Ovary (tissue), 9 donors: ENCODE measurements around the gene SRGN. TPM values are rescaled to one million over a fixed set of nuclear protein-coding genes. Genes with fewer than 3 reads are reported as not detected.

Experiments used
- DNase-seq, 5 donors: peaks; one replicate each; pipeline ENCODE4 v3.0.0-alpha.2; 2019 to 2020
- H3K27ac ChIP-seq, 2 donors: fragments of 200-600 bp; one replicate each; pipeline versions ENCODE4 v1.5.1 to v1.8.0; 2019 to 2022
- H3K27me3 ChIP-seq: fragments of 200-600 bp; one replicate; pipeline ENCODE4 v1.8.0; 2022
- H3K36me3 ChIP-seq: fragments of 200-600 bp; sonication (generic); one replicate; pipeline ENCODE4 v1.5.1; 2019
- H3K4me1 ChIP-seq: one replicate; pipeline ENCODE4 v1.8.1; 2013; ENCODE audit warnings: mild to moderate bottlenecking, moderate library complexity; ENCODE audit not compliant: insufficient read depth
- H3K4me3 ChIP-seq: fragments of 200-600 bp; sonication (generic); one replicate; pipeline ENCODE4 v1.5.1; 2017
- H3K9me3 ChIP-seq, 2 donors: fragments of 200-600 bp in 1 of 2; sonication (generic) in 1 of 2; one replicate each; pipeline versions ENCODE4 v1.5.1 to v1.8.1; 2013 to 2019; ENCODE audit warnings: mild to moderate bottlenecking in 1 of 2, moderate library complexity in 1 of 2
- CTCF ChIP-seq, 3 donors: fragments of 450-650 bp in 2 of 3; fragments of 200-600 bp in 1 of 3; IDR thresholded peaks; one replicate each; pipeline versions ENCODE4 v1.5.1 to v1.8.0; 2016 to 2022; ENCODE audit warnings: antibody characterized with exemption in 3 of 3, mild to moderate bottlenecking in 1 of 3
- EP300 ChIP-seq: sonication (generic); formaldehyde crosslinking; IDR thresholded peaks from one replicate; pipeline ENCODE4 v1.6.1; 2017; ENCODE audit warnings: antibody characterized with exemption
- POLR2A ChIP-seq: fragments of 450-650 bp; IDR thresholded peaks from one replicate; pipeline ENCODE4 v1.6.1; 2017; ENCODE audit warnings: antibody characterized with exemption, mild to moderate bottlenecking, moderate library complexity
- WGBS, 3 donors: extraction: QIAGEN DNeasy Blood & Tissue Kit in 1 of 3; methylation state at CpG; one replicate each; pipeline versions ENCODE4 v1.1.5 to v1.1.7; 2013 to 2017; 5-methylcytosine and 5-hydroxymethylcytosine counted together
- intact Hi-C, 4 donors: fragments of 100-400 bp; cut with DNase I; formaldehyde crosslinking; loops; one replicate each; pipeline versions ENCODE4 v1.11.0 to v1.15.1; 2022 to 2023
- polyA plus RNA-seq, 2 donors: library from polyadenylated mRNA; stranded (reverse); fragments of 200-250 nt in 1 of 2; fragments of 350-450 nt in 1 of 2; fragmentation: Illumina TruSeq in 1 of 2; extraction: RNeasy Lipid Tissue Mini Kit (QIAGEN cat#74804) in 1 of 2; gene quantifications; one replicate each; pipeline ENCODE4 v1.2.3, GENCODE V29; 2013 to 2014
- total RNA-seq, 7 donors: library from RNA; depleted of rRNA in 2 of 7; stranded (reverse); fragments of >200 nt in 2 of 7; fragmentation: NEBNext Ultra II Directional in 3 of 7; extraction: Animal tissue kit (Norgen Biotek cat#: 25700) in 3 of 7; gene quantifications; one replicate each; pipeline versions ENCODE4 v1.1.0 to v1.2.4, GENCODE V29; 2016 to 2023
- donor health status: DM: no; HTN: no; CAD: no; lungs with moderate emphysema.
- donor health status: DM: no; HTN: no; CAD: no.
- donor health status: Bipolar disorder and iron deficiency.
- donor health status: DM: yes; HTN: yes; CAD: no.
- donor health status: DM: no; HTN: no; CAD: no.
- donor health status: DM: yes; HTN: yes; CAD: no.

The SRGN gene
- total and polyA plus RNA-seq, 9 donors, result 22.0 to 107 (median 39.5) TPM

GRCh38 chr10:69049566-69049961 is 38.3 kb upstream of the SRGN start:
- no peak for TF ChIP-seq CTCF (IDR thresholded peaks at IDR 0.05)
- no peak for TF ChIP-seq EP300
- TF ChIP-seq POLR2A, result no peak
- WGBS, 3 donors, result 80 to 87% (median 85%) methylated on average over 6 of the region's 6 CpGs
- intact Hi-C loops, result no loop called here
- no peaks in the 10 kb centered on the region for H3K9me3 ChIP-seq
- no peak overlapping the region for H3K4me3 ChIP-seq
- DNase-seq, result no peak
- H3K27me3 ChIP-seq, result no peaks in the 10 kb centered on the region
- H3K4me1 ChIP-seq, result no peaks in the 10 kb centered on the region
- H3K36me3 ChIP-seq, result no peaks in the 10 kb centered on the region
- H3K27ac ChIP-seq, result no peak overlapping the region

GRCh38 chr10:69051303-69051702 is 36.6 kb upstream of the SRGN start:
- no peak for DNase-seq

GRCh38 chr10:69051710-69052487 is 36.0 kb upstream of the SRGN start:
- Histone ChIP-seq H3K4me1 (no peaks in the 10 kb centered on the region), H3K36me3 (no peaks in the 10 kb centered on the region), H3K9me3 (no peaks in the 10 kb centered on the region), H3K27ac (no peak overlapping the region), H3K27me3 (no peaks in the 10 kb centered on the region), H3K4me3 (no peak overlapping the region)
- intact Hi-C loops, result no loop called here
- no peak for DNase-seq
- 77 to 80% (median 79%) methylated on average over 10 of the region's 10 CpGs for WGBS, 3 donors
- TF ChIP-seq POLR2A, result no peak
- no peak for TF ChIP-seq CTCF (IDR thresholded peaks at IDR 0.05)

More at GRCh38 chr10:69051303-69051702, 36.6 kb upstream of the SRGN start:
- no peaks in the 10 kb centered on the region for H3K4me1 ChIP-seq
- TF ChIP-seq POLR2A (no peak), EP300 (no peak), CTCF (IDR thresholded peaks at IDR 0.05) (no peak)
- H3K9me3 ChIP-seq, result no peaks in the 10 kb centered on the region
- H3K27ac ChIP-seq, result no peak overlapping the region
- WGBS, 3 donors, result 70 to 85% (median 71%) methylated on average over 3 of the region's 3 CpGs
- no peaks in the 10 kb centered on the region for H3K27me3 ChIP-seq
- no peak overlapping the region for H3K4me3 ChIP-seq
- H3K36me3 ChIP-seq, result no peaks in the 10 kb centered on the region
- intact Hi-C loops, result no loop called here

GRCh38 chr10:69052736-69053135 is 35.2 kb upstream of the SRGN start:
- Histone ChIP-seq H3K4me1 (no peaks in the 10 kb centered on the region), H3K9me3 (no peaks in the 10 kb centered on the region), H3K27me3 (no peaks in the 10 kb centered on the region), H3K4me3 (no peak overlapping the region), H3K27ac (no peak overlapping the region), H3K36me3 (no peaks in the 10 kb centered on the region)
- TF ChIP-seq POLR2A (no peak), EP300 (no peak), CTCF (IDR thresholded peaks at IDR 0.05) (no peak)
- no peak for DNase-seq
- 72 to 83% (median 82%) methylated on average over 6 of the region's 6 CpGs for WGBS, 3 donors
- intact Hi-C loops, result no loop called here
